NOMO-1 treated with dmso at 0.1 percent for 144 hours (cell line): ENCODE measurements around the gene FKBP7.
"Not testable (repeated sequence)": the region's sequence is repeated elsewhere in the genome, so short reads cannot be mapped to it uniquely, and the experiment has no call there.

Source experiments
- DNase-seq: peaks from one replicate; lab custom pipeline; 2025; ENCODE audit not compliant: unreplicated experiment; lab: John Stamatoyannopoulos, UW

The FKBP7 gene

GRCh38 chr2:178450524-178450773 is 28.0 kb downstream of the FKBP7 start:
- DNase-seq: no peak

DNA sequence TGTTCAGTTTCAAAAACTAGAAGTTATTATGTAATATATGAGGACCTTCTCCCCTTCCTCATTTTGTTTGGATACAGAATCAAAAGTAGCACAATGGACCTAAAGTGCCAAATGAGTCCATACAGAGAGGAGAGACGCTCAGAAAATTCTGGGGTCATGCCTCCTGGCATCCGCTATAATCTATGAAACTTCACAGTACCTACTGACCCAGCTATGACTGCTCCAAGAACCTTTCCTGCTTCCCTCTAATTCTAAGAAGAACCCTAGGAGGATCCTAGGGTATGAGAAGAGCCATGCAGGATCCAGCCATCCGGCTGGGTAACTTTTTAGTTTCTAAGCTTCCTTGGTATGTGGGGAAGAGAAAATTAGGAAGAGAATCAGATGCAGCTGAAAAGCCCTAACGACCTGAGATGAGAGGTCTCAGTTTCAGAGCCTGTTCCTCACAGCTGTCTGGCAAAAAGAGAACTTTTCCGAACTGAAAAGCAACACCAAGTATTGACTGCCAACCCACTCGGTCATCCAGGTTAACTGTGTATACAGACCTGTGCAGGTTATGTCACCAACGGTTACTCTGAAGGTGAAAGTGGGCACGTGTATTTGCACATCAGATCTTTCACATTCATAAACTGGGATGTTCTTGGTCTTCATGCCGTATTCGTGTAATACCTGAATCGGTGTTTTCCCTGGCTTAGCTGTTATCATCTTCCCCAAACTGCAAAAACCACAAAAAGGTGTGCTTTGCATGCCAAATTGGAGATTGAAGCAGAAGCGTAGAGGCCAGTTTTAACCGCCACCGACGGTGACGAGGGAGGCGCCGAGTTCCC is 28.5 kb downstream of the FKBP7 start:
- no peak for DNase-seq

DNA sequence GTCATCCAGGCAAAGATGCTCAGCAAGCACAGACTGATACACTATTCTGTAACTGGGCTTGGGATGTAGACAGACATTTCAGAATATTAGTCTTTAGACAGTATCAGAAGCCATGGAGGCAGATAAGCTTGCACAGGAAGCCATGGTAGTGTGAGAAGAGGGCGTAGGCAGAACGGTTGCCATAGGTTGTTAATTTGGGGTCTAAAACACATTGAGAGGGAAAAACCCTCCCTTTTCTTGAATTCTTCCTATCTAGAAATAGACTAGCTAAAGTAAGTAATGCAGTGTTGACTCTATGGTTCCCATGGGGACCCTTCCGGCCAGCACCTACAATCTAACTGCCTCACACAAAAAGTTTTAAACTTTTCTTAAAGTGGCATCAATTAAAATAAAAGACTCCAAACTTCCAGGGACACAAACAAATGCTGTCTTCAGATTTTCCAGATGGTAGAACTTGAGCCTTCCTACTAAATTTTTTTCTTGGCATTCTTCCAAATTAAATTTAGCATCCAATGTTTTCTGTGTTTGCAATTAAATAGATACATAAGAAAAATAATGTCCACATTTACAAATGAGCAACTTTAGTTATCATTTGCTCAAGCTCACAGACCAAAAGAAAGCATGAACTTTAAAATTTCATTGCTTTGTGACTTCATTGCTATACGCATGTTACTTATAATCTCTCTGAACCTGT is 29.3 kb downstream of the FKBP7 start:
- DNase-seq: no peak

- DNase-seq: no peak
Measured at GRCh38 chr2:178441426-178441825, 37.0 kb downstream of the FKBP7 start.

- no peak for DNase-seq
Measured at GRCh38 chr2:178436662-178437061, 41.7 kb downstream of the FKBP7 start.

- DNase-seq: no peak
Measured at GRCh38 chr2:178429336-178429735, 49.1 kb downstream of the FKBP7 start.

DNA sequence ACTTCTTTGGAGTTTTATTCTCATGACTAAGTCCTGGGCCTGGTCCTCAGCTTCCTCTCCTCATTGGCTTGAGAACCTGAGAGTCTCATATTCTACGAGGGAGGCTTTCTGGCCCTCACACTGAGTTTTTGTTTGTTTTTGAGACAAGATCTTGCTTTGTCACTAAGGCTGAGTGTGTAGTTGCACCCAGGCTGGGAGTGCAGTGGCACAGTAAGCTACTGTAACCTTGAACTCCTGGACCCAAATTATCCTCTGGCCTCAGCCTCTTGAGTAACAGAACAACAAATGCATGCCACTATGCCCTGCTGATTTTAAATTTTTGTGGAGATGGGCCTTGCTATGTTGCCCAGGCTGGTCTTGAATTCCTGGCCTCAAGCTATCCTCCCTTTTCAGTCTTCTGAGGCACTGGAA is 50.0 kb downstream of the FKBP7 start:
- no peak for DNase-seq

DNA sequence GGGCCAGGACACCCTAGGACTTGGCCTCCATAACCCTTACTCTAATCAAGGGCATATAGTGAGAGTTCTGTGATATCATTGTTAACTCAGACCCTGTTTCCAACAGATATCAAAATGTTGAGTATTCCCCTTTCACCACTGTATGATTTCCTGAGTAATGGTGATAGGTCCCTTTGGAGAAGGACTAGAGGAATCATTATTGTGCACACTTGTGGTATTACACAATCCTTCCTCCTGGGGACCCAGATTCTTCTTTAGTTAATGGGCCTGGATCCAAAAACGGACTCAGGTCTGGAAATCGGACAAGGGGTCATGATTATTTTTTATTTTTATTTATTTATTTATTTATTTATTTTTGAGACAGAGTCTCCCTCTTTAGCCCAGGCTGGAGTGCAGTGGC is 50.9 kb downstream of the FKBP7 start:
- no peak for DNase-seq

DNA sequence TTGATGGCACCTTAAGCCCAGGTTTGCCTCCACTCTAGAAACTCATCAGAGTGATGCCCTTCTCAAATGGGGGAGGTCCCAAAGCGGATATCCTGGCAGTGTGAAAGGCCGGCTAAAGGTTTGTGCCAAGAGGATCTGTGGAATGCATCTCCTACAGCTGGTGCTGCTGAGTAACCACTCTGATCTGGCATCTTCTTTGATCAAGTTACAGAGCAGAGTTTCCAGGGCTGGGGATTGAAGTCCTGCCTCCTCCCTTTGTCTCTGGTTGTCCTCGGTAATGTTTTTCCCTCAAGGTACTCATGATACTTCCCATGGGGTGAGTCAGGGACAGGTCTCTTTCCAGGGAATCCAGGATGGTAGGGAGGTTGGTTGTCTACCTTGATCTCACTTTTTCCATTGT is 52.0 kb downstream of the FKBP7 start:
- no peak for DNase-seq

DNA sequence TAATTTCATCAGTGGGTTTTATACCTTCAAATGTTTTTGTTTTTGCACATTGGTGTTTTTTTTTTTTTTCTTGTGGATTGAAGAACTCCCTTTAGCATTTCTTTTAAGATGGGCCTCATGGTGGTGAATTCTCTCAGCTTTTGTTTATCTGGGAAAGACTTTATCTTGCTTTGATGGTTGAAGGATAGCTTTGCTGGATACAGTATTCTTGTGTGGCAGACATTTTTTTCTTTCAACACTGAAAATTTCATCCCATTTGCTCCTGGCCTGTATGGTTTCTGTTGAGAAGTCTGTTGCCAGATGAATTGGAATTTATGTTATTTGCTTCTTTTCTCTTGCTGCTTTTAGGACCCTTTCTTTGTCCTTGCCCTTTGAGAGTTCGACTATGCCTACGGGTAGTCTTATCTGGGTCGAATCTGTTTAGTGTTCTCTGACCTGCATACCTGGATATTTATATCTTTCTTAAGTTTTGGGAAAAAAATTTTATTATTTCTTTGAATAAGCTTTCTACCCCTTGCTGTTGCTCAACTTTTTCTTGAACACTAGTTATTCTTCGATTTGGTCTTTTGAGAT is 53.1 kb downstream of the FKBP7 start:
- no peak for DNase-seq

DNA sequence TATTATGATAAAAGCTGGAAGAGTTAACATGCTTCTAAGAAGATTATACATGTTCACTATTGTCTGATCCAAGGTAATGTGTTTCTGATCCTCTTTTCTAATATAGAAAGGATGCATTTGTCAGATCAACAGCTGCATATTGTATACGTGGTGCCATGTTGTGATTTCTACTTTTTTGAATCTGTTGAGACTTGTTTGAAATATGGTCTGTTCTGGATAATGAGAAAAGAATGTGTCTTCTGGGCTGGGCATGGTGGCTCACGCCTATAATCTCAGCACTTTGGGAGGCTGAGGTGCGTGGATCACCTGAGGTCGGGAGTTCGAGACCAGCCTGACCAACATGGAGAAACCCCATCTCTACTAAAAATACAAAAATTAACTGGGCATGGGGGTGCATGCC is 54.7 kb downstream of the FKBP7 start:
- DNase-seq: not testable (repeated sequence)

GRCh38 chr2:178422097-178422496 is 56.3 kb downstream of the FKBP7 start:
- no peak for DNase-seq

- DNase-seq: no peak
Measured at GRCh38 chr2:178420463-178420999, 57.9 kb downstream of the FKBP7 start.

- no peak for DNase-seq
Measured at GRCh38 chr2:178419123-178419522, 59.3 kb downstream of the FKBP7 start.

- no peak for DNase-seq
Measured at GRCh38 chr2:178418426-178418825, 60.0 kb downstream of the FKBP7 start.

DNA sequence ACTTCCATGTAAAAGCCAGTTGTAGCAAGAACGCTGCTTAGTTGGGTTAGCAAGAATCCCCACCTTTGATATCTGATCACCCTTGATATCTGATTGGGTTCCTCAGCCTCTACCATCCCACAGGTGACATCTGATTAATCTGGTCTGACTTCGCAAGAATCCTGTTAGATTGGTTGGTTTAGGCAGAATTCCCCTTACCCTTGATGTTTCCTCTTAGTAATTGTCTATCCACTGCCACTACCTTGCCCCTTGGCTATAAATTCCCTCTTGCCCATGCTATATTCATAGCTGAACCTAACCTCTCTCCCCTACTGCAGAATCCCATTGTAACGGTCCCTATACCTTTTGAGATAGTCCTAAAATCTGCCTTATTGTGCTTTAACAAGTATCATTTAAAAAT is 60.5 kb downstream of the FKBP7 start:
- no peak for DNase-seq

DNA sequence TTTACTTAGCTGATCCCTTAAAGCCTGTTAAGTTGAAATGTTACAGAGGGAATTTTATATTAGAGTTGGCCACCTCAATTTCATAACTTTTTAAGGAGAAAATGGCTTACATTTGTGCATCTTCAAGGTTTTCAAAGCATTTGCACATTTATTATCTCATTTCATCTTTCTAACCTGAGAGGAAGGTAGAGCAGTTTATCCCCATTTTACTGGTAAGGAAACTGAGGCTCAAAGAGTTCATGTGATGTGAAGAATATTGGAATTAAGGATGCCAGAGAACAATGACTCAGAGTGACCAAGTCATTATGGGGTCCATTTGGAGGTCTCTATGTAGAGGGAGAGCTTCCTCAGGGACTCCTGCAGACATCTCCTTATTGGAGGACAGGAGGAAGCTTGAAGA is 62.4 kb downstream of the FKBP7 start:
- DNase-seq: no peak

DNA sequence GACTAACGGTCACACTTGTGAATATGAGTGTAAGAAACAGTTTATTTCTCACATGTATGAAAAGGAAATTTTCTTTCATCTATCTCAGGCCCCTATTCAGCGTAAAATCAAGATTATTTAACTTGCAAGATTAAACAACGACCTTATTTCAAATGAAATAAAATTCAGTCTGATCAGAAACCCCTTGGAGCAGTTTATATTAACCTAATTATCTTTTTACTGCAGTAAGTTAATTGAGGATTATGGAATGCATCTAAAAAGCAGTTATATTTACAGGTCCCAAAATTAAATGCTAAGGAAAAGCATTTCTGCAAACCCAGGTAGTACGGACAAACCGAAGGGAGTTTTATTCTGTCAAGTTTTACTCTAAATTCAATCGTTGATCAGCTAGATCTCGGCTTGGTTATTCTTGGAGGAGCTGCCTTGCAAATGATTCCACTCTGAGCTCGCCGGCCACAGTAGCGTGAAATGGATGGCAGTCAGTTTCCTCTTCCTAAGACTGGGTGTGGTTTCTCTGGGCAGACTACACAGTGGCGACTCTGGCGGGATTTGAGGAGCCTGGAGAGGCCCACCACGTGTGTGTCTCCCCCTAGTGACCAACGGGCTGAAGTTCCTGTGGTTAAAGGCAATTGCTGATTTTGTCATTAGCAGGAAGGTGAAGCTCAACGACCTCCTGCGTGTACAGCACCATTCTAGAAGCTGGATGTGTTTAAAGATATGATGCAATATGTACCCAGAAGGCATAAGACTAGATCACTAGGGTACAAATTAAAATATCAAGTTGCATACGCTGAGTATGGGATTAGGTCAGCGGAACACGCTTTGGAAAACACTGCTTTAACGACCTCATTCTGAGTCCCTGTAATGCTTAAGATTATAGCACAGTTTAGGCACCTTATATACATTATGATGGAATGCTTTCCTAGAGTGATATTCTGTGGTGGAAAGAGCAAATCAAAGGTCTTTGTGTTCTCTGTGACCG is 63.8 kb downstream of the FKBP7 start:
- DNase-seq: peak; percentile 97
